Measurements from ENCODE around the gene AGPAT3.
"Not testable (repeated sequence)": the region's sequence is repeated elsewhere in the genome, so short reads cannot be mapped to it uniquely, and the experiment has no call there.

Gene AGPAT3

DNA sequence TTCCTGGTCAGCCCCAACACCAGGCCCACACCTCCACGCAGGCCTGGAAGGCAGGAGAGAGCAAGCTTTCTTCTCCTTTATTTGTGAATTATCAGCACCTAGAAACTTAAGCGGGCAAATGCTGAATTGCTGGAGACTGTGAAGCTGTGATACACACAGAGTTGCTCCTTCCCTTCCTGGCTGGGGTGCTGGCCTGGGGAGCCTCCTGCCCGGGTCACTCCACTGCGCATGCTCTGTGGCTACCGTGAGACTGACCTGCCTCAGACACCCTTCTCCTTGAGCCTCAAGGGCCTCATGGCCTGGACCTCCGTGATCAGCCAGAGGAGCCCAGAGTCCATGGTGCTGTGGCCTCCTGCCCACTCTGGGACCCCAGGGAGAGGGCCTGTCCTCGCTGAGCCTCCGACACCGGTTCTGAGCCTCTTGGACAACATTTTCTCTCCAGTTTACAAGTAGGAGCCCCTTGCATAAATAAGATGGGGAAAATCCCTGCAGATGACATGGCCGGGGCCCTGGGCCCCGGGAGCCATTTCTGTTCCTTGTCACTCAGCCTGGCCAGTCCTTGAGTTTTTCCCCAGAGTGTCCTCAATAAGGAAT is 18.0 kb downstream of the AGPAT3 start:
- DNase-seq (ENCODE audit: low read depth, low spot score) = no peak

DNA sequence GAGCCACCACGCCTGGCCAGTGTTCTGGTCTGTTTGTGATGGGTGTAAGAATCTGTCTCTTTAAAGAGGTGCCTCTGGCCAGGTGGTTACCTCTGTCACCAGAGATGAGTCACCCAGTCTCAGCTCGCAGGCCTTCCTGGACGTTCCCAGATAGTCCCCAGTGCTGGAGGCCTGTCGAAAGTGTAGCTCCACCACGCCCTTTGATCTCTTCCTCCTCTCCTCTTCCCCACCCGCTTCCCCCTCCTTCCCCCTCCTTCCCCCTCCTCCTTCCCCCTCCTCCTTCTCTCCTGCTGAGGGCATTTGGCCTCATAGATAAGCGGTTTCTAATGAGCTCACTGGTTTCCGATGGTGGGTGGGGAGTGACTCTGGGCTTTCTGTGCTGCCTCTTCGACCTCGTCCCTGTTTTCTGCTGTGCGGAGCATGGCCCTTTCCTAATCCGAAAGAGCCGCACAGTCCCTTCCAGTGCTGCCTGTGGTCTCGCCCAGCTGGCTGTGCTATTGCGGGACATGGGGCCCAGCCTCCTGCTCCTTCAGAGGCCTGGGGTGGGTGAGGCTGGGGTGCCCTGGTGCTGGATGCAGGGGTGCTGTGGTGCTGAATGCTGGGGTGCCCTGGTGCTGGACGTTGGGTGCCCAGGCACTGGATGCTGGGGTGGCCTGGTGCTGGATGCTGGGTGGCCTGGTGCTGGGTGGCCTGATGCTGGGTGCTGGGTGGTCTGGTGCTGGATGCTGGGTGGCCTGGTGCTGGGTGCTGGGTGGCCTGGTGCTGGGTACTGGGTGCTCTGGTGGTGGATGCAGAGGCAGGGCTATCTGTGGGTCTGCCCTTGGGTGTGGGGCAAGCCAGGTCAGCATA is 19.2 kb downstream of the AGPAT3 start:
- no peak for DNase-seq (ENCODE audit: low read depth, low spot score)

DNA sequence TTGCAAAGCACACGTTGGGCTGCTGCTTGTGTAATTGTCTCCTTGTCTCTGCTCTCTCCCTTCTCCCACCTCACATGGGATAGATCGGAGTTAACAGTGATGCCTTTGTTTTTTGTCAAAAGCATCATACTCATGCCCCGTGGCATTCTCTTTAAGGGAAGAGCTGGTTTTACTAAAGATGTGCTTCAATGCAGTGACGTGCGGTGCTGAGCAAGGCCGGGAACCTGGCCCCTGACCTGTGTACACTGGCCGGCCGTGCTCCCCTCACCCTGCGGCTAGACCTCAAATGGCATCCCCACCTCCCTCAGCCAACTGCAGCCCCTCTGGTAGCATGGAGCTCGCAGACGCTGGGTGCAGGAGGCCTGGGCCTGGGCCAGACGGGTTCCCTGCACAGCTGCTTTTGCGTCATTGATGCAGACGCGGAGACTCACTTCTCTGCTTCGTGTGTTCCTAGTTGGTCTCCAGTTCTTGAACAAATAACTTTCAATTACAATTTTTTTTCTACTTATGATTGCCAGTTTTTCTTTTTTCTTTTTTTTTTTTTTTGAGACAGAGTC is 19.9 kb downstream of the AGPAT3 start:
- DNase-seq (ENCODE audit: low read depth, low spot score) = no peak

DNA sequence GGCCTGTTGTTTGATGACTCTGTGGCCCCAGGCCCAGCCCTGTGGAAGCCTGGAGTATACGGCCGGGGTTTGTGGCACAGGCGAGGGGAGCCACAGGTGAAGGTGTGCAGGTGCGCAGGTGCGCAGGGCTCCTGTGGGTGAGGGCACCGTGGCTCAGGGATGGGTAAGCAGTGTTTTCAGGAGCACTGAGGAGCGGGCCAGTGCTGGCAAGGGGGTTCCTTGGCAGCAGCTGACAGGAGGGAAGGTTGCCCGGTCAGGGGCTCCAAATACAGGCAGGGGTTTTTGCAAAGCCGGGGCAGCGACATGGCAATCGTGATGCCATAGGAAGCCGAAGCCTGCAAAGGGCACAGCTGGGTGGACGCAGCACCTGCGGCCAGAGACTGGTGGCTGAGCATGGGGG is 20.7 kb downstream of the AGPAT3 start:
- DNase-seq (ENCODE audit: low read depth, low spot score) = no peak

DNA sequence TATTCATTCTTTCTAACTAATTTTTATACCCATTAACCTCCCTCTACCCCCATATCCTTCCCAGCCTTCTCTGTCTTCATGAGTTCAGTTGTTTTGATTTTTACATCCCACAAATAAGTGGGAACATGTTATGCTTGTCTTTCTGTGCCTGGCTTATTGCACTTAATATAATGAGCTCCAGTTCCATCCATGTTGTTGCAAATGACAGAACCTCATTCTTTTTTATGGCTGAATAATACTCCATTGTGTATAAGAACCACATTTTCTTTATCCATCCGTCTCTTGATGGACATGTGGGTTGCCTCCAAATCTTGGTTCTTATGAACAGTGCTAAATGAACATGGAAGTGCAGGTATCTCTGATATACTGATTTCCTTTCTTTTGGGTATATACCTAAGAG is 21.5 kb downstream of the AGPAT3 start:
- no peak for DNase-seq (ENCODE audit: low read depth, low spot score)

DNA sequence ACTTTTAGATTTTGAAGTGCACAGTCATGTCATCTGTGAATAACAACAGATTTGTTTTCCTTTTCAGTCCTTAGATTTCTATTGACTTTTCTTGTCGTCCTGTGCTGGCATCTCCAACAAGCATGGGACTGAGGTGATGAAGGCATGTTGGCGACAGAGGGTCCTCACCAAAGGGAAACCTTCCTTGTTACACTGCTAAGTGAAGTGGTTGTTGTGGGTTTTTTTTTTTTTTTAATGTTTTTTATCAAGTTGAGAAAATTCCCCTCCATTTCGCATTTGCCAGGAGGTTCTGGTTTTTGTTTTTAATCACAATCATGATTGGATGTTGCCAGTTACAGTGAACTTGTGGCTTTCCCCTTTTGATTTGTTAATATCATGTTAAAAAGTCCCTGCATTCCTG is 24.0 kb downstream of the AGPAT3 start:
- no peak for DNase-seq (ENCODE audit: low read depth, low spot score)

DNA sequence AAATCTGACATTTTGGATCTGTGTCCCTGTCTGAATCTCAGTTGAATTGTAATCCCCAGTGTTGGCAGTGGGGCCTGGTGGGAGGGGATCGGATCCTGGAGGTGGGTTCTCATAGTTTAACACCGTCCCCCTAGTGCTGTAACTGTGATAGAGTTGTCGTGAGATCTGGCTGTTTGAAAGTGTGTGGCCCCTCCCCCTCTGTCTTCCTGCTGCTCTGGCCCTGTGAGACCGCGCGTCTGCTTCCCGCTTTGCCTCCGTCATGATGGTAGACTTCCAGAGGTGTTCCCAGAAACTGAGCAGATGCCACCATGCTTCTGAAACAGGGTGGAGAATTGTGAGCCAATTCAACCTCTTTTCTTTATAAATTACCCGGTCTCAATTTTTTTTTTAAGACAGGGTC is 25.0 kb downstream of the AGPAT3 start:
- DNase-seq (ENCODE audit: low read depth, low spot score) = no peak

DNA sequence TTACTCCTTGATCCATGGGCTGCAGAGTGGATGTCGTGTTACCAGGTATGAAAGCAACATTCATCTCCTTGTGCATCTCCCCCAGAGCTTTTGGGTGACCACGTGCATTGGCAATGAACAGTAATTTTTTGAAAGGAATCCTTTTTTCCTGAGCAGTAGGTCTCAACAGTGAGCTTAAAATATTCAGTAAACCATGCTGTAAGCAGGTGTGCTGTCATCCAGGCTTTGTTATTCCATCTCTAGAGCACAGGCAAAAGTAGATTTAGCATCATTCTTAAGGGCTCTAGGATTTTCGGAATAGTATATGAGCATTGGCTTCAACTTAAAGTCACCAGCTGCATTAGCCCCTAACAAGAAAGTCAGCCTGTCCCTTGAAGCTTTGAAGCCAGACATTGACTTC is 27.3 kb downstream of the AGPAT3 start:
- DNase-seq (ENCODE audit: low read depth, low spot score) = no peak

DNA sequence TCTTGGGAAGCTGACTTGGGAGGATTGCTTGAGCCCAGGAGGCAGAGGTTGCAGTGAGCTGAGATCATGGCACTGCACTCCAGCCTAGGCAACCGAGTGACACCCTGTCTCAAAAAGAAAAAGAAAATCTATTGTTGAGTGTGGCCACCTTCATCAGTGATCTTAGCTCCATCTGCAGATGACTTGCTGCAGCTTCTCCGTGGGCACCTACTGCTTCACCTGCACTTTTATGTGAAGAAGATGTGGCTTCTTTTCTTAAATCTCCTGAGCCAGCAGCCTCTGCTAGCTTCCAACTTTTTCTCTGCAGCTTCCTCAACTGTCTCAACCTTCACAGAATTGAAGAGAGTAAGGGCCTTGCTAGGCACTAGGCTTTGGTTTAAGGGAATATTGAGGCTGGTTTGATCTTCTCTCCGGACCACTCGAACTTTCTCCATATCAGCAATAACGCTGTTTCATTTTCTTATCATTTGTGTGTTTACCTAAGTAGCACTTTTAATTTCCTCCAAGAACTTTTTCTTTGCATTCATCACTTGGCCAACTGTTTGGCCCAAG is 28.0 kb downstream of the AGPAT3 start:
- DNase-seq (ENCODE audit: low read depth, low spot score) = no peak

DNA sequence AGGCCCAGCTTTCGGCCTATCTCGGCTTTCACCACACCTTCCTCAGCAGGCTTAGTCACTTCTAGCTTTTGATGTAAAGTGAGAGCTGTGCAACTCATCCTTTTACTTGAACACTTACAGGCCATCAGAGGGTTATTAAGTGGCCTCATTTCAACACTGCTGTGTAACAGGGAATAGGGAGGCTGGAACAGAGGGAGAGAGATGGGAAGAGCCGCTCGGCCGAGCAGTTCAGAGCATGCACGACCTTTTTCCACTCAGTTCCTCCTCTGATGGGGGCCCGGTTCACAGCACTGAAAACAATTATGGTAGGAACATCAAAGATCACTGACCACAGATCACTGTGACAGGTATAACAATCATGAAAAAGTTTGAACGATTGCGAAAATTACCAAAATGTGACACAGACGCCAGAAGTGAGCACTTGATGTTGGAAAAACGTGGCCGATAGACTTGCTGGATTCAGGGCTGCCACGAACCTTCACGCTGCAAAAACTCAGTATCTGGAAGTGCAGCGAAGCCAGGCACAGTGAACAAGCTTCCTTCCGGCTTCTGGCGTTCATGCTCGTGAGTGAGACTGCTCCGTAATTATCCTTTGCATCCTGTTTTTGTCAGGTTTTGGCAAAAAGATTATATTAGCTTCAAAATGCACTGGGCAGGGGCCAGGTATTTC is 28.6 kb downstream of the AGPAT3 start:
- DNase-seq (ENCODE audit: low read depth, low spot score) = no peak

DNA sequence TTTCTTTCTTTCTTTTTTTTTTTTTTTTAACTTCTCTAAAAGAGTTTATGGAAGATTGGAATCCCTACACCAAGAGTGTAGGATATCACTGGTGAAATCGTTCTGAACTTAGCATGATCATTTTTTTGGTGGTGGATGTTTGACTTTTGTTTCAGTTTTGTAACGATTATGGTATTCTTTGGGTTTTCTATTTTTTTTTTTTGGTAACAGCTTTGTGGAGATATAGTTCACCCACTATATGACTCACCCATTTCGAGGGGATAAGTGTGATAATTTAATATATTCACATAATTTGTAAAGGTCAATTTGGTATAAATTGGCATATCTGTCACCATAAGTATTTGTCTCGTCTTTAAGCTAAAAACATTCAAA is 29.2 kb downstream of the AGPAT3 start:
- DNase-seq (ENCODE audit: low read depth, low spot score) = no peak

DNA sequence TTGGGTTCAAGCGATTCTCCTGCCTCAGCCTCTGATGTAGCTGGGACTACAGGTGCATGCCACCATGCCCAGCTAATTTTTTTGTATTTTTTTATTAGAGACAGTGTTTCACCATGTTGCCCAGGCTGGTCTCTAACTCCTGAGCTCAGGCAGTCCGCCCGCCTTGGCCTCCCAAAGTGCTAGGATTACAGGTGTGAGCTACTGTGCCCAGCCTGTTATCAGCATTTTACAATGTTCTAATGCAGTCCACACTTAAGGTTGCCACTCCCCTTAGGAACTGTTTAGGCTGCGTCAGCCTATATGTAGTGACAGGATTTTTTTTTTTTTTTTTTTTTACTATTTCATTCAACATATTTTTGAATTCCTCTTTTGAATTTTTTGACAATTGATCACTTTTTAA is 30.2 kb downstream of the AGPAT3 start:
- DNase-seq (ENCODE audit: low read depth, low spot score) = no peak

DNA sequence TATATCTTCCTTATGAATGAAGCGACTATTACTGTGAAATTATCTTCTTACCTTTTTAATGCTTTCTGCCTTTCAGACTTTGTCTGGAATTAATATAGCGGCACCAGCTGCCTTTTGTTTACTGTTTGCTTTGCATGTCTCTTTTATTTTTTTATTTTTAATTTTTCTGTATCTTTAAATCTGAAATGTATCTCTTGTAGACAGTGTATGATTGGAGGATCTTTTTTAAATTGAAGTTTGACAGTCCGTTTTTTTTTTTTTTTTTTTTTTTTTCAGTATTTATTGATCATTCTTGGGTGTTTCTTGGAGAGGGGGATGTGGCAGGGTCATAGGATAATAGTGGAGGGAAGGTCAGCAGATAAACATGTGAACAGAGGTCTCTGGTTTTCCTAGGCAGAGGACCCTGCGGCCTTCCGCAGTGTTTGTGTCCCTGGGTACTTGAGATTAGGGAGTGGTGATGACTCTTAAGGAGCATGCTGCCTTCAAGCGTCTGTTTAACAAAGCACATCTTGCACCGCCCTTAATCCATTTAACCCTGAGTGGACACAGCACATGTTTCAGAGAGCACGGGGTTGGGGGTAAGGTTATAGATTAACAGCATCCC is 31.8 kb downstream of the AGPAT3 start:
- DNase-seq (ENCODE audit: low read depth, low spot score) = not testable (repeated sequence)

DNA sequence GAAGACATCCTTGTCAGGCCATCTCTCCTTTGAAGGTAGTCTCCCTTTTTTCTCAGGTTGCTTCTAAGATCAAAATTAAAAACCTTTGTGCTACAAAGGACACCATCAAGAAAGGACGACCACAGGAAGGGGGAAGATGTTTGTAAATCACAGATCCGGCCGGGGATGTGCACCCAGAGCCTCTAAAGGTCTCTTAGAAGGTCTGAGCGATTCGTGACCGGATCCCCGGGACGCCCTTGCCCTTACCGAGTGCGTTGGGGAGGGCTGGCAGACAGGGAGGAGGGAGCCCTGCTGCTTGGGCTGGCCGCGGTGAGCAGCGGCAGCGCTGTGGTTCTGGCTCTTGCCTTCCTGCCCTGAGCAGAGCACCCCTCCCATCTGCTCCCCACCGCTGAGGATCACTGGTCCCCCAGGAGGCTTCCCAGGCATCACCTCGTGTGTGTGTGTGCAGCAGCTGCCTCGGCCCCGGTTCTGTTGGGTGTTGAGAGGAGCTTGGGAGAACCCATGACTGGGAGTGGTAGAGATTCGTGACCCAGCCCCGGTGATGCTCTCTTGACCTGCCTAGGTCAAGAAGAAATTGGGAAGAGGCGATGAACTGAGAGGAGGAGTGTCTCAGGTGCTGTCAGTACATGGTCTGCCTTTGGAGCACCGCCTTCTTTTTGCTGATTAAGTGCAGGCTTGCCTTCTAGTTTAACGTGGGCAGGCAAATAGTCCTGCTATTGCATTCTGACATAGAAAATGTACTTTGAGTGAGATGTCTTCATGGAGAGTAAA is 34.5 kb downstream of the AGPAT3 start:
- DNase-seq (ENCODE audit: low read depth, low spot score) = no peak

DNA sequence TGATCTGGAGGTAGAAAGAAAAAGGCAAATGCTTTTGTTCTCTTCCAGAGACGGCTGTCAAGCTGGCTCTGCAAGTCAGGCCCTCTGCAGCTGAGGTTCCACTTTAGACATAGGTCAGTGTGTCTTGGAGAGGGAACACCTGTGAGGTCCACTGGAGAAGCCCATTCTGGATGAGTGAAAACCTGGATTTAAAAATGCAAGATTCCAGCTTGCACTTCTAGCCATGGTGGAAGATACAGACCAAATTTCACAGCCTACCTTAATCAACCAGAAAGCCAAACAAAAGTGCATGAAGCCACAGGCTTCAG is 35.0 kb downstream of the AGPAT3 start:
- DNase-seq (ENCODE audit: low read depth, low spot score) = no peak

DNA sequence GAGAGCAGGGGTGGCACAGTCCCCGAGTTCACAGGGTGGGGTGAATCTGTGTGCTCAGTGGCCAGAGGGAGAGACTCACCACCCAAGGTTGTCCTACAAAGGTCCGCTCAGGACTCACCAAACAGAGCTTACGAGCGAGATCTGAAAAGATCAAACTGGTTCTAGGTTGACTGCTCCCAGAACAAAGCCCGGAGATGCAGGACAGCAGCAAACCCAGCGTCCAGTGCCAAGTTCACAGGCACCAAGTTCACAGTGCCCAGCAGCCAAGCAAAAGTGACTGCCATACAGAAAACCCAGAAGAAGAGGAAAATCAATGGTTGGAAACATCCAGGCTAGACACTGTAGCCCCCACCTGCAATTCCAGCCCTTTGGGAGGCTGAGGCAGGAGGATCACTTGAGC is 35.7 kb downstream of the AGPAT3 start:
- no peak for DNase-seq (ENCODE audit: low read depth, low spot score)

DNA sequence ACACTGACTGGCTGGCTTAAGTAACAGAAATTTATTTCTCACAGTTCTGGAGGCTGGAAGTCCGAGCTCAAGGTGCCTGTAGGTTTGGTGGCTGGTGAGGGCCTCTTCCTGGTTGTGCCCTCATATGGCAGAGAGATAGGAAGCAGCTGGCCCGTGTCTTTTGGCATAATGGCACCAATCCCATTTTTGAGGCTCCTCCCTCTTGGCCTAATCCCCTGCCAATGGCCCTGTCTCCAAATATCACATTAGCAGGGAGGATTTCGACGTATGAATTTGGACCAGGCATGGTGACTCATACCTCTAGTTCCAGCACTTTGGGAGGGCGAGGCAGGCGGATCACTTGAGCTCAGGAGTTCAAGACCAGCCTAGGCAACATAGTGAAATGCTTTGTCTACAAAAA is 37.4 kb downstream of the AGPAT3 start:
- DNase-seq (ENCODE audit: low read depth, low spot score) = no peak

DNA sequence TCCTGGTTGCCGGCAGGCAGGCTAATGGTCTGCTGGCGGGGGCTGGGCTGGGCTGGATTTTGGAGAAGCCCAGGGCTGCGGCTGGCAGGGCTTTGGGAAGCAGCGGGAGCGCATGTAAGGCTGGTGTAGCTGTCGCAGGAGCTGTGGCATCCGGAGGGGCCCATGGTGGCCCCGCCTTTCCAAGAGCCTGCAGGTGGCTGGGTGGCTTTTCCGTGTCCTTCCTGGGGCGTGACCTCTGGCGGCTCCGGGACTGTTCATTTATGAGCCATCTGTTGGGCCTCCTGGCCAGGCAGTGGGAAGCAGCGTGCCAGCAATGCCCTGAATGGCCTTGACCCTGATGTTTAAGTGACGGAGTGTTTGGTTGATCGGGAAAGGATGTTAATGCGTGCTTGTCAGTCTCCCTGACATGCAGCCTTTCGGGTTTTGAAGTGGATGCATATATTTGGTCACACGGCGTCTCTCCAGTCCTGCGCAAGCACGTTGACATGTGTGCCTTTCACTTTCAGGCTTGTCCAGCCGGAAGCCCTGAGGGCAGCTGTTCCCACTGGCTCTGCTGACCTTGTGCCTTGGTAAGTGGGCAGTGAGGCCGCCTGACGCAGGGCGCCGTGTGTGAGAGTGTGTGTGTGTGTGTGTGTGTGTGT is 38.5 kb downstream of the AGPAT3 start:
- no peak for DNase-seq (ENCODE audit: low read depth, low spot score)

DNA sequence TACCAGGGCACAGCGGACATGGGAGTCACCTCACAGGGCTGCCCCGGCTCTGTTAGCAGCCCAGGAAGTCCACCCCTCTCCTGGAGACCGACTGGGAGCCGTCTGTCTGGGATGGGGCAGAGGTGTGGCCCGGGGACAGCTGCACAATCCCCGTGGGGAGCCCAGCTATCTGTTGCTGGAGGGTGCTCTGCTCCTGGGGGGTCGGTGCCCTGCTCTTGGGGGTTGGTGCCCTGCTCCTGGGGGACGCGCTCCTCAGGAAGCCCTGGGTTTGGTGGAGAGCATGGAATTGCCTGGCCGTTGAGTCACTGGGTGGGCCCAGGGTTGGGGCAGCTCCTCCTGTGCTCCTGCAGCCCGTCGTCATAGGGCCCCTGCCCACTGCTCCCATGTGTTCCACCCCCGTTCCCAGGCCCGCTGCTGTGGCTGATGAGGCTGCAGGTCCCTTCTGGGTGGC is 39.3 kb downstream of the AGPAT3 start:
- no peak for DNase-seq (ENCODE audit: low read depth, low spot score)

DNA sequence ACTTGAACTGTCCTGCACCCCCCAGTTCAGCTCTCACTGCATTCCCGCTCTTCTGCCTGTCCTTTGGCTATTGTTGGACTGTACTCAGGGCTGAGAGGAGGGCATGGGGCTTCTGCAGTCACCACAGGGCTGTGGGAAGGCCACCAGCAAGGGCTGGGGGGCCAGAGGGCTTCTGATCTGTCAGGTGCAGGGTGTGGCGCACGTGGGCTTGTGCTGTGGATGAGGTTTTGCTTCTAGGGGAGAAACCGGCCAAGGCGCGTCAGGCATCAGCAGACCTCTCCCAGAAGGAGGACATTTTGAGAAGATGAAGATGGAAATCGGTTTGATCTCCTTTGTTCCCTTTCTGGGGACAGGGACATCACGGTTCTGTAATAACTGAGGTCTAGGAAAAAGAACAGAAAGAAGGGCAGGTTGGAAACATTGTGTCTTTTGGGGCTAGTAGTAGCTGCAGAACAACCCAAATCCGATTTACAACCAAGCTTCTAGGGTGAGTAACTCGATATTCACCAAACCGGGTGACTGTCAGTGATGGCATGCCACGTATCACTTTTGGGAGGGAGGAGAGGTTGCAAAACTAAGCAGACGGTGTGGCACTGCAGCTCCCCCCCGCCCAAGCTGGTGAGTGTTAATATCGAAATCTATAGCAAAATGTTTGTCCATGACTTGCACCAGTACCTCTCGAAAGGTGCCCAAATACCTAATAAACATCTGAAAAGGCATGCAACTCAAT is 40.9 kb downstream of the AGPAT3 start:
- no peak for DNase-seq (ENCODE audit: low read depth, low spot score)

Data from activated CD4-positive, CD25-positive, alpha-beta regulatory T cell treated with anti-CD3 and anti-CD28 coated beads, Interleukin-2, amount 50 U/mL, for 16 hours (primary cell).